ENCODE data around the gene SLC37A1. TPM values are rescaled to one million over a fixed set of nuclear protein-coding genes. Genes with fewer than 3 reads are reported as not detected.

The SLC37A1 gene
- polyA plus RNA-seq, 3 donors: 5.9 to 6.8 (median 6.7) TPM

DNA sequence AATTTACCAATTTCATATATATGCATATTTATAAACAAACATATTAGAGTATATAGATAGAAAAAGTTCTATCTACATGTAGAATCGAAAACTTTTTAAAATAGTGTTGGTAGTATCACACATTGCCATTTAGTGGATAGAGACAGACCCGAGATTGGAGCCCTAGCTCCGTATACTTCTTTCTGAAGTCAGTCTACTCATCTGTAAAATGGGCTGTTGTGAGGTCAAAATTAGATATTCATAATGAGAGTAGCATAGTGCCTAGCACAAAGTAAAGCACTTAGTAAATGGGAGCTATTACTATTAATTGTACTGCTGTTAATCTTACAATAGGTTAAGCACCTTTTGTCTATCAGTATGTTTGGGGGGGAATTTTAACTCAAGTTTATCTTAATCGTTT lies 13.4 kb upstream of the SLC37A1 start:
- DNase-seq (ENCODE audit: low read depth in 3 of 3, low spot score in 2 of 3): no peak

DNA sequence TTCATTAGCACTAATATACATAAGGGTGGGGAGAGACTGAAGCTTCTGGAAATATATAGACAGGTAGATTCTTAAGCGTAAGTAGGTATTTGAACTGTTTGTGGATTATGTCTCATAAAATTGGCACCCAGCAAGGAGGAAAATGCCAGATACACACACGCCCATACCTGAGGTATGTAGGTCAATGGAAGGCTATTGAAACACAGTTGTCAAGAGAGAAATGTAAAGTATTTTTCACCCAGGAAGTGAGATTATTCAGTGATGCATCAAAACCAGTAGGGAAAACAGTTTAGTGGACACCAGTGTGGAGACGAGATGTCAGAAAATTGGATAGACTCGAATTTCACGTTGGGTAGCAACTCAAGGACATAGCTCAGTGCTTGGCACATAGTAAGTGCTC lies 12.9 kb upstream of the SLC37A1 start:
- DNase-seq (ENCODE audit: low read depth in 3 of 3, low spot score in 2 of 3): no peak

DNA sequence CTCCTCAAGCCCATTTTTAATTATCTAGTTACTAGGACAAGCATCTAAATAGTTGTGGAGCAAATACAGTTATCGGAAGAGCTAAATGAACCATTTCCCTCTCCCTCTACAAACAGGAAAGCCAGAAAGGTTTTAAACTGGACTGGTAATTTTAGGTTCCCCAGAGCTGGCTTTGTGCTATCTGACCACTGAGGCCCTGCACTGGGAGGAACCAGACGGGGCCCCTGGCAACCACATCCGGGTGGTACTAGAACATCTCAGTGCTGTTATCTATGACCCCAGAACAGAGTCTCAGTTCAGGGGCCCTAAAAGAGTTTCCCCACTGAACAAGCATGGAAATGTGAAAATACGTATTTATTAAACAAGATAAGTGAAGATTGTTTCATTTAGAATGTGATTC lies 9.9 kb upstream of the SLC37A1 start:
- DNase-seq (ENCODE audit: low read depth in 3 of 3, low spot score in 2 of 3): no peak

DNA sequence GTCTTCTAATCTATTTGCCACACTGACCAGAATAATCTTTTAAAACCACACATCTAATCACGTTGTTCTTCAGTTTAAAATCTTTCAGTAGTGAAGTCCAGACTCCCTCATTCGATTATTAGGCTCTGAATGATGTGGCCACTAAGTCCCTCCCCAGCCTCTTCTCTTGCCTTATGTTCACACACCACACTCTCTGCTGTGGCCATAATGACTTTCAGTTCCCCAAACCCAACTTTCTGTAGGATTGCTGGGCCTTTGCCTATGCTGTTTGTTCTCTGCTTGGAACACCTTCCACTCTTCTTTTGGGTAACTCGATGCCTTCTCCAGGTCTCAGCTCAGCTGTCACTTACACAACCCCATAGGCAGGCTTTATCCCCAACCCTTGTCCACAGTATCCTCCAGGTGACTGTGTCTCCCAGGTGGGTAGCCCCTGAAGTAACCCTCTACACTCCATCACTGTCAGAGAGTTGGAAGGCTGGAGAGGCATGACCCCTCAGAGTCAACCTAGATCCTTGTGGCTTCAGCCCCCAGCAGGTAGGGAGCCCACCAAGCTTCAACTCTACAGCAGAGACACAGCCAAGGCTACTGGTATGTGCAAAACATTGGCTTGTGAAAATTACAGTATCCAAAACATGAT lies 8.4 kb upstream of the SLC37A1 start:
- DNase-seq (ENCODE audit: low read depth in 3 of 3, low spot score in 2 of 3): no peak

DNA sequence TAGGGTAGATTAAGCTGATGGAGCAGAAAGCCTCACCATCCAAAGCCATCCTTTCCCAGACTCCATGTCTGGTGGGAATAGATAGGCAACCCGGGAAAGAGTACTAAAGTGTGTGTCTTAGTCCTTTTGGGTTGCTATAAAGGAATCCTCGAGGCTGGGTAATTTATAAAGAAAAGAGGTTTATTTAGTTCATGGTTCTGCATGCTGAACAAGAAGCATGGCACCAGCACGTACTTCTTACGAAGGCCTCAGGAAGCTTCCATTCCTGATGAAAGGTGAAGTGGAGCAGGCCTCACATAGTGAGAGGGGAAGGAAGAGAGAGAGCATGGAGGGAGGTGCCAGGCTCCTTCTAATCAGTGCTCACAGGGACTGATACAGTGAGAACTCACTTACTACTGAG lies 6.2 kb upstream of the SLC37A1 start:
- DNase-seq (ENCODE audit: low read depth in 3 of 3, low spot score in 2 of 3): no peak

DNA sequence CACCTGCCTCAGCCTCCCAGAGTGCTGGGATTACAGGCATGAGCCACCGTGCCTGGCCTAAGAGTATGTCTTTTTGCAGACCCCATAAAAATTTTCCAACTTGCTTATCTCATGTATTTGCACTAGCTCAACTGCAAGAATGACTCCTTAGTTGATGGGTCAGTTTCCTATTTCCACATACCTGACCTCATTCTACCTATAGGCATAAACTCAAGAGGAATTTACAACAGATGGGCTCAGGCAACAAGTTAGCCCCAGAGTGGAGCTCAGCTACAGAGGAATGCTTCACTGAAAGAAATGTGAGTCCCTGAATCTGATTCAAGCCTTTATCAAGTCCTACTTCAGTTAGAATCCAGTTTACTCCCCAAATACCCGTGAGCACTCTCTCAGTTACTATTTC lies 5.3 kb upstream of the SLC37A1 start:
- no peak for DNase-seq (ENCODE audit: low read depth in 3 of 3, low spot score in 2 of 3)

DNA sequence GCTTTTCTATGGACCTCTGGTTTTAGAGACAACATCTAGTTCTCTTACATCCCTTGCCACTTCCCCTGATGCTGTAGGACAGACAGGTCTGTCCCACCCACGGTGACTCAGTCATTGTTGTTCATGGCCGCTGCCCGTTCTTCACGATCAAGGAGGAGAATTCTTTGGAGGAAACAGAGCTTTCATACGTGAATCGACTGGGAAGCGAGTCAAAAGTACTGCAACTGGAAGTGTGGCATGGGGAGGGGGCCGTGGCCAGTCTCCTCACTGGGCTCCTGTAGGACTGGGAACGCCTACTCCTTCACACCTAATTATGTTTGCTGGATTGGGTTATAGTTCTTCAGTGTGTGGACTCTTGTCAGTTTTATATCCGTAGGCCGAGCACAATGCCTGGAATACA lies 4.4 kb upstream of the SLC37A1 start:
- no peak for DNase-seq (ENCODE audit: low read depth in 3 of 3, low spot score in 2 of 3)

DNA sequence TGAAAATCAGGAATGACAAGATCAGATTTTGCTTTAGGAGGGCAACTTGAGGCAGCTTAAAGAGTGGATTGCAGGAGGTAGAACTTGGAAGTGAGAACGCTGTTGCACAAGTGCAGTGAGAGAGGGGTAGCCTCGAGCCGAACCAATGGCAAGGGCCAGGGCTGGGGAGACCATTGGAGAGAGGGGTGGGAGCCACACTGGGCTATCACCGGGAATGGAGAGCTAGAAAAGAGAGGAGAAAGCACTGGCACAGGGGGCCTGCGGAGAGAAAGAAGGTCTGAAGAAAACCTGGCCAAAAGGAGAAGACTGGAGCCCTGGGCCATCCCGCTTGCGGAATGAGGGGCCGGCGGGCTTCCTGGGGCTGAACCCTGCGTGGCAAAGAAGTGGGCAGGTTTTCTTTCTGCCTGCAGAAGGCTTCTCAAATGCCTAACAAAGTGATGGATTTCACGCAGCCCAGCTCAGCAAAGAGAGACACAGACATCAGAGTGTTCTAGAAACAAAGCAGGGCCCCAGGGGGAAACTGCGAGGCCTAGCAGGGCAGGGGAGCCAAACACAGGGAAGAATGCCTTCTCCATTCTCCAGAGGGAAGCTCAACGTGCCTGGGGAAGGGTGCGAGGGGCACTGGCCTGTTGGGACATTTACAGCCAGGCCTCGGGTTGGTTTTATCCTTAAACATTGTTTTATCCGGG lies 1.2 kb upstream of the SLC37A1 start:
- DNase-seq (ENCODE audit: low read depth in 3 of 3, low spot score in 2 of 3): no peak

DNA sequence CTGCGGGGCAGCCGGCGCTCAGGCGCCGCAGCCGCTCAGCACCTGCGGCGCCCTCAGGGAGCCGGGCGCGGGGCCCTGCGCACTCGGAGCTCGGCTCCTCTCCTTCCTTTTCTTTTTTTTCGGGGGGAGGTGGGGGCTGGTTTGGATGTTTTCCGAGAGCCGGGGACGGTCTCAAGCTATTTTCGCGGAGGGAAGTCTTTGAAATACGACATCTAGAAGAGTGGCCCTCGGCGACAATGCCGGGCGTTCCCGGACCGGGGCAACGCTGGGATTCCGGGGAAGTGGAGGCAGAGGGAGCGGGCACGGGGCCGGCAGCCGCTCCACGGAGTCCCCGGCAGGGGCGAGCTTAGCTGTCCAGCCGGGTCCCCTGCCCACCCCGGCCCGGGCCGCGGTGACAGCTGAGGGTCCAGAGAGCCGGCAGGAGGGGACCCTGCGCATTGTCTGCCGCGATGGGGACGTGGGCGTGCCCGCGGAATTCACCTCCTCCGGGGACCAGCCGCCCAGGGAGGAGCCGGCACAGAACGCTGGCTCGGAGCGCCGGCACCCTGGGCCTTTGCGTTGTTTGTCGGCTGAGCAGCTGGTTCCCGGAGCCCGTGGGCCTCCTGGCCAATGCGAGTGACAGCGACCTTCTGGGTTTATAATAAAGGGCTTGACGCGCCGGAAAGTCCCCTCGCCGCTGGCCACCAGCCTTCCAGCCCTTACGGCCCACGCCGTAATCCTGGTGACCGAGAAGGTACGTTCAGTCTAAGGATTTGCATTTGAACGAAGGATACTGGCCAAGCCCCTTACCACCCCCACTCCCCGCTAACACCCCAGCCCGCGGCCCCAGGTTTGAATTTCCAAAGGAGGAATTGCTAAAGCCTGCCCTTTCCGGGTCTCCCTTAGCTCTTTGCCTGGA lies 582 bp downstream of the SLC37A1 start:
- DNase-seq (ENCODE audit: low read depth in 3 of 3, low spot score in 2 of 3): no peak

DNA sequence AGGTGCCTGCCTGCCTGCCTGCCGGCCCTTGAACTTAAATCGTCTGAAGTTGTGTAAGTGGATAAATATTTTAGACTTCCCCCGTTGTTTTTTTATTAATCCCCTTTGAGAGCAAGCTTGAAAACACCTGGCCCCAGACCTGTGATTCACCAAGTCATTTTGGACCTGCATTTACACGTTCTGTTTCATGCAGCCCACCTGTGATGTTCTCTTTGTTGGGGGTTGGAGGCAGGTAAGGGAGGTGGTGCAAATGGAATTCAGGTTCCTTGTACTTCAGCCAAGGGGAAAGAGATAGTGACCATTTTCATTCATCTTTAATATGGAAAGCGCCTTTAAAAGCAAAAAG lies 1.2 kb downstream of the SLC37A1 start:
- DNase-seq (ENCODE audit: low read depth in 3 of 3, low spot score in 2 of 3): no peak

DNA sequence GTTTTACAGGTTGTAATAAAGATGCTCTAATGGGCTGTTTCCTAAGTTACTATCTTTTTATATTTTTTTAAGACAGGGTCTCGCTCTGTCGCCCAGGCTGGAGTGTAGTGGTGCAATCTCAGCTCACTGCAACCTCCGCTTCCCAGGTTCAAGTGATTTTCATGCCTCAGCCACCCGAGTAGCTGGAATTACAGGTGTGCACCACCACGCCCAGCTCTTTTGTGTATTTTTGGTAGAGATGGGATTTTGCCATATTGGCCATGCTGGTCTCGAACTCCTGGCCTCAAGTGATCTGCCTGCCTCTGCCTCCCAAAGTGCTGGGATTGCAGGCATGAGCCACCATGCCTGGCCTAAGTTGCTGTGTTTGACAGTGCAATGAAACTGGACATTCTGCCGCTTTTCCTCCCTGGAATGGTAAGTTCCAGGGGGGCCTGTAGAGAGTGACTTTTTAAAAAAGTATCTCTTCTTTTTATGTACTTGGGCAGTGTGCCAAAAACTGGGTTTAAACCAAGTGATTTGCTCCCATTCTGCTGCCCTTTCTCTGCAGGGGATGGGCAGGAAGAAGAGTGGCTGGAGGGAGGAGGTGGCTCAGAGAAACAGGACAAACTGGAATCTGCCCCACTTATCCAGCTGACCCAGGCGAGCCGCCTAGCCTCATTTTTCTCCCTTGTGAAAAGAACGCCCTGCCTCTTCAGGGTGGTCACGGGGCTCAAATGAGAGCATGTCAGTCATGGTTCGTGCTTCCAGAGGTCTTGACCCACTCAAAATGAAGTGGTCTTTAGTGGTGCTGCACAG lies 2.3 kb downstream of the SLC37A1 start:
- no peak for DNase-seq (ENCODE audit: low read depth in 3 of 3, low spot score in 2 of 3)

DNA sequence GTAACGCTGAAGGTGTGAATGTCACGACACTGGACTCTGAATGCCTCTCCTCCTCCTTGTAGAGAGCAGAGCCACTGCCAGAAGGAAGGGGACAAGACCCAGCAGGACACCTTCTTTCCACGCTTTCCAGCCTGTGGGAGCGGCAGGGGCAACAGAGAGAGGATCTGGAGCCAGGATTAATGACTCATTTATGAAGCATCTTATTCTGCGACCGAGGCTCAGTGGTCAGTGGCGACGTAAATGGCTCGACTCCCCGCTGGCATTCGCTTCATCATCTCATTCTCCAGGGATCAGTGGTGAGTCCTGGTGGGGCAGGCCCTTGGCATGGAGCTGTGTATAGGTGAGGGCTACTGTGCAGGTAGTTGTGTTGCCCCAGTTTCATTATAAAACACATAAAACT lies 4.6 kb downstream of the SLC37A1 start:
- DNase-seq (ENCODE audit: low read depth in 3 of 3, low spot score in 2 of 3): no peak

DNA sequence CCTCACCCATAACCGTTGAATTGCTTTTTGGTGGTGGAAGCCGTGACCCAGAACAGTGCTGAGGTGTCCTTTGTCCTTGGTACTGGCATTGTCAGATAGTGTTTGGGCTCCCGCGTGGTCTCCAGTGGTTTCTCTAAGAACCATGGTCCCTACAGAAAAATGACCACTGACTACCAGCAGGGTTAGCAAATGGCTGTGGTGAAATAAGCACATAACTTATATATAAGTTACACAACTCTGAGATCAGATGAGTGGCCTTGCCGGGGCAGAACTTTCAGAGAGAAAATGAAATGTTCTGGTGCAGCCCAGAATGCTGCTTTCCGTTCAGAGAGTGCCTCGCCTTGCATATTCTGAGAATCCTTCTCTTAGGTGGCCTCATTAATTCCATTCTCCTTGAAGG lies 5.0 kb downstream of the SLC37A1 start:
- no peak for DNase-seq (ENCODE audit: low read depth in 3 of 3, low spot score in 2 of 3)

DNA sequence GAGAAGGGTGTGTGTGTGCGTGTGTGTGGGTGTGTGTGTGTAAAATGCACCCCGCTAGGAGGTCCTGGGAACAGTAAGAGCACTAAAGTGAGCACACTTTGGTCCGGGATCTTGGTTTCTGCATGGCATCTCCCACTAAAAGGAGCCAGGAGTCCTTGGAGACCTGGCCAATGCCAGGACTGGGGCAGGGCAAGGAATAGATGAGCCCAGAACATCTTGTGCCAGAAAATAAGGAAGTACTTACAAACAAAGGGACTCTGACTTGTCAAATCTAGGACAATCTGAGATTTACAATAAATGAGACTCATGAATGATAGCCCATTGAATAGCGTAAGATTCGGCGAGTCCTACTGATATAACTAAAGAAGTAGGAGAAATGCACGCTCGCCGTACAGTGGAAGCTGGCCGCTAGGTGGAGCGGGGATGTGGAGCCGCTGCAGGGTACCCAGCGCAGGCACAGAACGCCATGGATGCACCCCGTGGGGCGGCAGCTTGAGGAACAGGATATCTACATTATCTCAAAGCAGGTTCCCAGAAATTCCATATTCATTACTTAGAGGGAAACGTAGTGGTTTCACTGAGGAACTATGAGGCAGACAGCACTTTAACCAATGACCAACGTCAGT lies 7.1 kb downstream of the SLC37A1 start:
- DNase-seq (ENCODE audit: low read depth in 3 of 3, low spot score in 2 of 3): no peak

DNA sequence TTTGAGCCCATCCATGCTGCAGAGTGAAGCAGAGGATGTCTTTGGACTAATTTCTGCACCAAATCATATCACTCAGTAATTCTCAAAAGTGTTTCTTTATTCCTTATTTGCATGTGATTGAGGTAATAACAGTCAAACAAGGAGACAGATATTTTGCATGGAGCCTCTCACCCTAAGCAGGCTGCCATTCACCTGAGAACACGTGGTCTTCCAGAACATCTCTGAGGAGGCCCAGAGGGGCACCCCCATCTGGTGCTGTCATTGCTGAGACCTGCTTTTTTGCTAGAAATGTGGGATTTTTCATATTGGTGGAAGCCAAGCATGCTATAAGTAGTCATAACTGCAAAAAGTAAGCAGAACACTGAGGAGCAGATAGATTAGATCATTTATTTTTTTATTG lies 7.7 kb downstream of the SLC37A1 start:
- DNase-seq (ENCODE audit: low read depth in 3 of 3, low spot score in 2 of 3): no peak

DNA sequence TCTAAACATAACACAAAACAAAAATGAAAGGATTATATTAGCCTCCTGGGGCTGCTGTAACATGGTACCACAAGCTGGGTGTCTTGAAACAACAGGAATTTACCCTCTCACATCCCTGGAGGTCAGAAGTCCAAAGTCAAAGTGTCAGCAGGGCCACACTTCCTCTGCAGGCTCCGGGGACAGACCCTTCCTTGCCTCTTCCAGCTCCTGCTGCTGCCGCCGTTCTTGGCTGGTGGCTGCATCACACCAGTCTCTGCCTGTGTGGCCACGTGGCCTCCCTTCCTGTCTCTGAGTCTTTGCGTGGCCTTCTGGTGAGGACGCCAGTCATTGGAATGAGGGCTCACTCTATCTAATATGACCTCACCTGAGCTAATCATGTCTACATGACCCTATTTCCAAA lies 8.2 kb downstream of the SLC37A1 start:
- no peak for DNase-seq (ENCODE audit: low read depth in 3 of 3, low spot score in 2 of 3)

DNA sequence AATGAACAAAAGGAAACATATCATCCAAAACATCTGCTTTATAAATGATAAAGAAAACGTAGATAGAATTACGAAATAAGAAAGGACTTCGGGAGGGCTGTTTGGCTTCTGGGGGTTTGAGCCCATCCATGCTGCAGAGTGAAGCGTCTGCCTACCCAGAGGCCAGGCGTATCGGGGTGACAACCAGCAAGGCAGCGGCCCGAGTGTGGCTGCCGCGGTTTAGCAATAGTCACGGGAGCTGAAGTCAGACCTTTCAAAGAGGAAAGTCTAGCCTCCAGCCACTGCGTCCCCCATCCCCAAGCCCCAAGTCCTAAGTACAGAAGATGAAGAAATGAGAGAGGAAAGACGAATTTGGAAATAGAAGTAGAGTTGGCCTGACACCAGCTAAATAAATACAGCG lies 8.6 kb downstream of the SLC37A1 start:
- DNase-seq (ENCODE audit: low read depth in 3 of 3, low spot score in 2 of 3): no peak

DNA sequence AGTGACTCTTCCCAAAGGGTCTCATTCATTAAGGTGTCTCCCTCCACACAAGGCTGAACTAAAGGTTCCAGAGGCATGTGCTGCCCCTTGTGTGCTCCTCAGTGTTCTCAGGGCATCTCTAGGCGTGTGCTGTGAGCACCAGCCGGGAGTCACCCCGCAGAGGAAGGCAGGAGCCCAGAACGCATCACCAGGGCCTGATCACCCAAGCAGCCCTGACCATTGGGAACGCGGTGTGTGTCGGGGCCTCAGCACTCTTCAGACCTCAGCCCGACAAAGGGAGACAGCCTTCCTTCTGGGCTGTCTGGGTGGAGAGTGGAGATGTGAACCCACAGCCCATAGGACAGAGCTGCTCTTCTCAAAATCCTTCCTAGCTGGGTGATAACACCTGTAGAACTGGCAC lies 9.1 kb downstream of the SLC37A1 start:
- DNase-seq (ENCODE audit: low read depth in 3 of 3, low spot score in 2 of 3): no peak

DNA sequence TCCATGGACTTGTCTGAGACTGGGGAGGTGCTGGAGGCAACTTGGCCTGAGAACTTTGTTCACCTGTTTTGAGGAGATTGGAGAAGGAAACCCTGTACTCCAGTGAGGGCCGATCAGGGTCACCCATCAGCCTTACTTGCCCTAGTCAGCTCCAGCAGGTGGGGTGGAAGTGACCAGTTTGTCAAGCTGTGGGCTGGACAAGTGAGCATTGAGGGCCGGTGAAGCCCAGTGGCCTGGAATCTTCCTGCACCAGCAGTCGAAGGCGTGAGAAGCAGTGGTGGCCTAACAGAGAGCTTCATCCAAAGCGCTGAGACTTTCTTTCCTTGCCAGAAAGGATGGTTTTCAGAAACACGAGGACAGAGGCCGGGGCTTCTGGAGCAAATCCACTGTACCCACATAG lies 9.6 kb downstream of the SLC37A1 start:
- DNase-seq (ENCODE audit: low read depth in 3 of 3, low spot score in 2 of 3): no peak

DNA sequence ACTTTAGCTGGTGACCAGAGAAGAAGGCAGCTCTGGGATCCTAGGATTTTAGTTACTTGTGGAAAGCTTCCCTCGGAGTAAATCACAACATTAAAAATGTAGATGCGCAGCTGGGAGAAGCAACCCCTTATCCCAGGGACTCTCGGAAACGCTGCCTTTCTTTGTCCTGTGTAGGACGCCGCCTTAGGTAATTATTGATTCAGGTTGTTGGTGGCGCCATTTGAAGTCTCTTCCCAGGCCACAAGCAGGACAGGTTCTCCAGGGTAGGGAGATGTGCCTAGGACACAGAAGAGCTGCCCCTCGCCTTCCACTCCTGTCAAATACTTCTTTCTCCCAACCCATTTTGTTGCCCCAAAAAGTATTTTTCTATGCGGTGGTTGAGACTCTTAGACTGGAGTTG lies 10.3 kb downstream of the SLC37A1 start:
- no peak for DNase-seq (ENCODE audit: low read depth in 3 of 3, low spot score in 2 of 3)

Measured in right renal cortex interstitium (tissue), 3 donors.